ENCODE data around the gene CCDC93. TPM values are rescaled to one million over a fixed set of nuclear protein-coding genes. Genes with fewer than 3 reads are reported as not detected.

The CCDC93 gene
- total RNA-seq, 4 donors from 2014 or later, result 25.6 to 52.4 (median 33.1) TPM

DNA sequence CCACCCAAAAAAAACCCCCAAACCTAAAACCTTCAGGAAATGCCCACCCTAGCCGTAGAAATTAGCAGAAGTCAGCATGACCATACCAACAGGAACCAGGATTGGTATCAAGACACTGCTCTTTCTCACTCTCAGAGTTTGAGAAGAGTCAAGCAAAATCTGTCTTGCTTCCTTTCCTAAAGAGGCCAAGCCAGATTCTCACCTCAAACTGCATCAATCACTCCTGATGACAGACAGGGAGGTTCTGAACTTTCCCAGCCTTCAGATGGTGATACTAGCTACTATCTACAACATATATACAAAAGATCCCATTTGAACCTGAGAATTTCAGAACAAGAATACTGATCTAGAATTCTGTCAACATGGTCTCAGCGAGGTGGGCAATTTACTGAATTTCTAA, 29.7 kb downstream of the CCDC93 start:
- TF ChIP-seq, protein P1, sequence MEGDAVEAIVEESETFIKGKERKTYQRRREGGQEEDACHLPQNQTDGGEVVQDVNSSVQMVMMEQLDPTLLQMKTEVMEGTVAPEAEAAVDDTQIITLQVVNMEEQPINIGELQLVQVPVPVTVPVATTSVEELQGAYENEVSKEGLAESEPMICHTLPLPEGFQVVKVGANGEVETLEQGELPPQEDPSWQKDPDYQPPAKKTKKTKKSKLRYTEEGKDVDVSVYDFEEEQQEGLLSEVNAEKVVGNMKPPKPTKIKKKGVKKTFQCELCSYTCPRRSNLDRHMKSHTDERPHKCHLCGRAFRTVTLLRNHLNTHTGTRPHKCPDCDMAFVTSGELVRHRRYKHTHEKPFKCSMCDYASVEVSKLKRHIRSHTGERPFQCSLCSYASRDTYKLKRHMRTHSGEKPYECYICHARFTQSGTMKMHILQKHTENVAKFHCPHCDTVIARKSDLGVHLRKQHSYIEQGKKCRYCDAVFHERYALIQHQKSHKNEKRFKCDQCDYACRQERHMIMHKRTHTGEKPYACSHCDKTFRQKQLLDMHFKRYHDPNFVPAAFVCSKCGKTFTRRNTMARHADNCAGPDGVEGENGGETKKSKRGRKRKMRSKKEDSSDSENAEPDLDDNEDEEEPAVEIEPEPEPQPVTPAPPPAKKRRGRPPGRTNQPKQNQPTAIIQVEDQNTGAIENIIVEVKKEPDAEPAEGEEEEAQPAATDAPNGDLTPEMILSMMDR (IDR thresholded peaks at IDR 0.05), result no peak
- TF ChIP-seq POLR2A (IDR thresholded peaks at IDR 0.05), result no peak
- Histone ChIP-seq H3K36me3 (peaks cover 0 to 5% of the 10 kb centered on the region in 2 donors), H3K27me3 (no peaks in the 10 kb centered on the region), H3K9me3 (no peaks in the 10 kb centered on the region), H3K4me3 (replicated peaks in 1 of 3) (no peak overlapping the region), H3K4me1 (peaks cover 8 to 9% of the 10 kb centered on the region in 2 donors), H3K27ac (no peak overlapping the region)
- intact Hi-C loops (cut with DNase I), result no loop called here
- no peak for DNase-seq
- 70 to 71% methylated on average over 2 of the region's 2 CpGs for WGBS, 2 donors

DNA sequence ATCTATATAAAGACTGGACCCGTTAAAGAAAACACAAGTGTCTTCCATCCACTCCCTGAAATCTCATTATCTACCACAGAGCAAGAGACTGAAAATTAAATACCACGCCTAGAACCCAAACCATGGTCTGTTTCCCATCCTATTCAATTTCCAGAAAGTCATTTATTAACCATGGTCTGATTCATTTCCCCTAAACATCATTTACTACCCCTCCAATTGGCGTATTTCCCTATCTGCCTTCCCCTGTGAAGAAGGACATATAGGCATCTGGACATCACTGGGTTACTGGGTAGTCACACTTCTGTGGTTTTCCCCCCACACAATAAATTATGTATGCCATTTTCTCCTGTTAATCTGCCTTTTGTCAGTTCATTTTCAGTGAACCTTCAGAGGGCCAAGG, 30.8 kb downstream of the CCDC93 start:
- no peaks in the 10 kb centered on the region for H3K27me3 ChIP-seq
- no peaks in the 10 kb centered on the region for H3K9me3 ChIP-seq
- H3K27ac ChIP-seq, result no peak overlapping the region
- DNase-seq, result no peak
- no peak for TF ChIP-seq POLR2A (IDR thresholded peaks at IDR 0.05)
- TF ChIP-seq, protein P1 (IDR thresholded peaks at IDR 0.05), result no peak
- intact Hi-C loops (cut with DNase I), result no loop called here
- H3K36me3 ChIP-seq, result peaks cover 0 to 5% of the 10 kb centered on the region in 2 donors
- no peak overlapping the region for H3K4me3 ChIP-seq (replicated peaks in 1 of 3)
- peaks cover 8 to 9% of the 10 kb centered on the region in 2 donors for H3K4me1 ChIP-seq
- WGBS, 2 donors, result 88 to 95% methylated on average over 3 of the region's 3 CpGs

GRCh38 chr2:117982376-117983033, 31.4 kb downstream of the CCDC93 start:
- no peak for DNase-seq
- H3K4me1 ChIP-seq, result peaks cover 8 to 9% of the 10 kb centered on the region in 2 donors
- no peaks in the 10 kb centered on the region for H3K9me3 ChIP-seq
- intact Hi-C loops (cut with DNase I), result no loop called here
- peaks cover 0 to 5% of the 10 kb centered on the region in 2 donors for H3K36me3 ChIP-seq
- TF ChIP-seq POLR2A (IDR thresholded peaks at IDR 0.05), result no peak
- TF ChIP-seq, protein P1 (IDR thresholded peaks at IDR 0.05), result no peak
- no peaks in the 10 kb centered on the region for H3K27me3 ChIP-seq
- no peak overlapping the region for H3K27ac ChIP-seq
- no peak overlapping the region for H3K4me3 ChIP-seq (replicated peaks in 1 of 3)
- 95 to 98% methylated on average over 5 of the region's 5 CpGs for WGBS, 2 donors

DNA sequence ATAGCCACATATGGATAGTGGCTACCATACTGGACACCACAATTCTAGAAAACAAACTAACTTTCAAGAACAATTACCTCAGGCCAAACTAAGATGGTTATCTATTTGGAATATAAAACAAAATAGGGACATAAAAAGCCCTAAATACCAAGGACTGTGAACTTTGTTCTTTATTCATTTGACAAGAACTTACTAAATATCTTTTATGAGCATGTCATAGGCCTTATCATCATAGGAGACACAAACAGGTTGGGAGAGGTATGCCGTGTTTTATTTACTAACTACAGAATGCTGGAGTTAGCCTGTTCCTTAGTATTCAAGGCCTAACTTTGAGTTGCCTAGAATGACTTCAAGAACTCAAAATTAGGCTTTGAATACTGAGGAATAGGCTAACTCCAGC, 32.1 kb downstream of the CCDC93 start:
- intact Hi-C loops (cut with DNase I), result no loop called here
- peaks cover 0 to 5% of the 10 kb centered on the region in 2 donors for H3K36me3 ChIP-seq
- no peak overlapping the region for H3K4me3 ChIP-seq (replicated peaks in 1 of 3)
- no peak for DNase-seq
- no peaks in the 10 kb centered on the region for H3K9me3 ChIP-seq
- H3K27me3 ChIP-seq, result no peaks in the 10 kb centered on the region
- no peak overlapping the region for H3K27ac ChIP-seq
- no peak for TF ChIP-seq POLR2A (IDR thresholded peaks at IDR 0.05)
- TF ChIP-seq, protein P1 (IDR thresholded peaks at IDR 0.05), result no peak
- H3K4me1 ChIP-seq, result peaks cover 8 to 9% of the 10 kb centered on the region in 2 donors
- WGBS, 2 donors, result 94 to 100% methylated on average over 1 of the region's 1 CpG

DNA sequence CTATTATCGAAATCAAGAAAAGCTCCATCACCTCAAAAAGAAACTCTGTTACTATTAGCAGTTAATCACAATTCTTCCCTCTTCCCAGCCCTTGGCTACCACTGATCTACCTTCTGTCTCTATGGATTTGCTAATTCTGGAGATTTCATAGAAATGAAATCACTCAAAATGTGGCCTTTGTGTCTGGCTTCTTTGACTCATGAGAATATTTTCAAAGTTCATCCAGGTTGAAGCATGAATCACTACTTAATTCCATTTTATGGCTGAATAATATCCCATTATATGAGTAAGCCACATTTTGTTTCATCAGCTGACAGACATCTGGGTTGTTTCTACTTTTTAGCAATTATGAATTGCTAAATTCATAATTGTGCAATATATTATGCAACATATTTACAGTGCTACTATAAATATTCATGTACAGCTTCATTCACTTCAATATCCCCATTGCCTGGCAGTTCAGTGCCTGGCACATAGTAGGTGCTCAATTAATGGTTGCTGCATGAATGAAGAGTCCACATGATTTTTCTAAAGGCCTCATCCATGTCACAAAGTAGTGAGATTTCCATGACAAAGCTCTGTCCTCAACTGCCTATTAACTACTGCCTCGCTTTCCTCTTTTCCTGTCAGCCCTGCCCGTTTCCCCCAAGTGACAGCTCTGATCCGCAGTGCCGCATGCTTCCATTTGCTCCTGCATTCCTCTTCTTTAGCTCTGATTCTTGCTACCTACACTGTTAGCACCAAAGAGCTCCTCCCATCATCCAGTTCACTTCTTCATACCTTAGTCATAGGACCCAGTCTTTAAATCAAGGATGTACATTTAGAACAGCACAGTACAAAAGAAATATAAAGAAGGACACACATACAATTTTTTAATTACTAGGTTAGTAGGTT, 32.8 kb downstream of the CCDC93 start:
- Histone ChIP-seq H3K27ac (no peak overlapping the region), H3K4me1 (peaks cover 8 to 9% of the 10 kb centered on the region in 2 donors), H3K36me3 (peaks cover 0 to 5% of the 10 kb centered on the region in 2 donors), H3K4me3 (replicated peaks in 1 of 3) (no peak overlapping the region), H3K27me3 (no peaks in the 10 kb centered on the region), H3K9me3 (no peaks in the 10 kb centered on the region)
- 96 to 97% methylated on average over 5 of the region's 5 CpGs for WGBS, 2 donors
- DNase-seq, result no peak
- intact Hi-C loops (cut with DNase I), result no loop called here
- TF ChIP-seq, protein P1 (IDR thresholded peaks at IDR 0.05), result no peak
- no peak for TF ChIP-seq POLR2A (IDR thresholded peaks at IDR 0.05)
